ENCODE results near the gene ZBTB9. TPM values are rescaled to one million over a fixed set of nuclear protein-coding genes. Genes with fewer than 3 reads are reported as not detected.

Gene ZBTB9
- polyA plus RNA-seq, 1 donor: 5.8 TPM

DNA sequence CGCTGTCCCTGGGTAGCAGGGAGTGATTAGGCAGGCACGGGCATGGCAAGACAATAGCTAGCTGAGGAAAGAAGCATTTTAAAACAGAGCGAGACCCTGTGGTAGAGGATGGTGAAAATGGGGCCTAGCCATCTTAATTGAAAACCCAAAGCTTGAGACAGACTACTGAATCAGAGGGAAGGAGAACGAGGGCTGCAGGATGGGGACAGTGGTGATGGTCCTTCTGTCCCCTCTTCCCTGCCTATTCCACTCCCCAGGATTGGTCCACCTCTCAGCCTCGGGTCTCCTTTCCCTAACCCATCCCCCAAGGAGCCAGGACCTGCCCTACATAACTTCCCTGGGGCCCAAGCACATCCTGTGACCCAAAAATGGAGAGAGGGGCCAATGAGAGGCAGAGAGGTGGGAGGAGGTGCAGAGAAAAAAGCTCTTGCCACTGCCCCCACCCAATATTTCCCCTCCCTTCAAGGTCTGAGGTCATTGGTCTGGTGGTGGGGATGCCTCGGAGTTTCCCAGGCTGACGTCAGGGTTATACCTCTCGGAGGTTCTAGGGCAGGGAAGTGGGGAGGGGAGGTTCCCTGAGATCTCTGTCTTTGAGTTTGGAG lies 35.6 kb upstream of the ZBTB9 start:
- DNase-seq (ENCODE audit: low read depth): no peak

DNA sequence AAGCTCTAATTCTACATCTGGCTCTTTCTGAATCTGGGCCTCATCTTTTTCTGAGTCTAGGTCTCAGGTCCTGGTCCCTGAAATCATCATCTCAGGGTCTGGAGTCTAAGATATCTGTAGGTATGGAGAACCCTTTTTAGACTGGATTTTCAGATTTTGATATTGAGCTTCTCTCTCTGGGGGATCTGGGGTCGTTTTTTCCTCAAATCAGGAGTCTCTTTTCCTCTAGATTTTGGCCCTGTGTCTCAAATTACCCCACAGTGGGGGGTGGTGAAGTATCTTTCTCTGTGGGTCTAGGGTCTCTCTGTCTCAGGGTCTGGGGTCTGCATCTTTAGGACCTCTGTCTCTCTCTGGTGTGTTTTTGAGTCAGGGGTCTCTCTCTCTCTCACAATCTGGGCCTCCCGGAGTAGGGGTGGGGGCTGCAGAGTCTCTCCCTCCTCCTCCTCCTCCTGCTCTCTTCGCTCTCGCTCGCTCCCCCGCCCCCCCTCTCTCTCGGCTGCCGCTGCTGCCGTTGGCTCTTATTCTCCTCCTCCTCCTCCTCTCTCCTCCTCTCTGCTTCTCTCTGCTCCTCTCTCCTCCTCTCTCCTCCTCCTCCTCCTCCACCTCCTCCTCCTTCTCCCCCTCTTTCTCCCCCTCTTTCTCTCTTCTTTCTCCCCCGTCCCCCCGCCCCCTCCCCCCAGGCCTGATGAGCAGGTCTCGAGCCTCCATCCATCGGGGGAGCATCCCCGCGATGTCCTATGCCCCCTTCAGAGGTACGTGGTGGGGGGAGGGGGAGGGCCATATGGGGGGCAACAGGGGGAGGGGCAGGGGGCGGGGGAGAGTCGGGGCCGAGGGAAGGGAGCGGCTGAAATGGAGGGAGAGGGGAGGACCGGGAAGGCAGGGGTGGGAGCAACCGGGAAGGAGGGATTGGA lies 34.5 kb upstream of the ZBTB9 start, which contains the start of gene SYNGAP1:
SYNGAP1 (plus strand) TSS at position 486 of the 911 bp plus-strand sequence; CDS start at position 686, 200 bp downstream.
- no peak for DNase-seq (ENCODE audit: low read depth)

DNA sequence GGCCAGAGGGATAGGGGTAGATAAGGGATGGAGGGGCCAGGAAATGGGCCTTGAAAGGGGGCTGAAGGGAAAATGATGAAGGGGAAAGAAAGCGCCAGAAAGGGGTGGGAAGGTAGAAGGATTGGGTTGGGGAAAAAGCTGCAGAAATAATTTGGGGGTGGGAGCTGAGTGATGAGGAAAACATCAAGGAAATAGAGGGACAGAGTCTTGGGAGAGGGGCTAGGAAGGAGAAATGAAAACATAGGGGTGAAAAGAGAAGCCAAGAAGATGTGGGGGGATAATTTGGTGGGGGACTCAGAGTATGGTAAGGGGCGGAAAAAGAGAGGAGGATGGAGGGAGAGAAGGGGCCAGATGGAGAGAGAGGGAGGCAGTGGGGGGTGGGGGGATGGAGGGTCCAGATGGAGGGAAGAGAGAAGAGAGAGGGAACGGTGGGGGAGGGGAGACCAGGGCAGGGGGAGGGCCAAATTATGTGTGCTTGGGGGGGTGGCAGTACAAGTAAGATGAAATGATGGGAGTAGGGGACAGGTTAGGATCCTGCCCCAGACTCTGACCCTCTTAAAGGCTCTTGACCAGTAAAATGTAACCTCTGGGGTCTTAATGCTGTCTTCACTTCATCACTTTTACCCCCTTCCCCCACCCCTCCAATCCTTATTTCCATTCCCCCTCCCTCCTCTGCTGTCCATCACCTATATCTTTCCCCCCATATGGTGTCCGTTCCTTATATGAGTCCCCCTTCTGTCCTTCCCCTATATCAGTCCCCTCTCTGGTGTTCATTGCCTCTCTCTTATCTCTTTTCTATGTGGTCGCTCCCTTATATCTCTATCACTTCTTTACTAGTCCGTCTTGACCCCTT lies 33.7 kb upstream of the ZBTB9 start:
- DNase-seq (ENCODE audit: low read depth): no peak

DNA sequence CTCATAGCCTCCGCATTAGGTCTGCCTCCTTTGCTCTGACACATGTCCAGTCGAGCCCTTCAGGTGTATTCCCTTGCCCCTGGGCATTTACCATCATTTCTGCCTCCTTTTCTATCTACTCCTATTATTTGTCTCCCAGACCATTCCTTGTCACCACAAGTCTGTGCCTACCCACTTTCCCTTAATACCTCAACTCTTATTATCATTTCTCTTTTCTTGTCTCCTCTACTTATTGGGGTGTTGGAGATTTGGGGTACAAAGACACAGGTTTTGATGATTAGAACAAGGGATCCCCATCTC lies 33.1 kb upstream of the ZBTB9 start:
- no peak for DNase-seq (ENCODE audit: low read depth)

DNA sequence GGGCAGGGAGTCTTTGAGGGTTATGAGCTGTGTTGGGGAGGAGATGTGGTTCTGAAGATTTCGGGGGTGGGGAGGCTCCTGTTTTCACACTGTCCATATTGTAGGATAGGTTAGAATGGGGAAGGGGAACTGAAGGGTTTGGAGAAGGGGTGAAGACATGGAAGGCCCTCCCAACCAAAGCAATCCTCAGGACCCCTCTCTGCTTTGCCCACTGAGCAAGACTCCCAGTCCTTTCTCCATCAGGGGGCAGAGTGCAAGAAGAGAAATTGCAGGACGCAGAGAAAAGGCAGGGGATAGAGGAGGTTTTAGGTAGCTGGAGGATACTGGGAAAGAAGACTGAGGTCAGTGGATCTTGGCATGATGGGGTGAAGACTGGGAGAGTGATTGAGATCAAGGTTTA lies 30.6 kb upstream of the ZBTB9 start:
- DNase-seq (ENCODE audit: low read depth): no peak

DNA sequence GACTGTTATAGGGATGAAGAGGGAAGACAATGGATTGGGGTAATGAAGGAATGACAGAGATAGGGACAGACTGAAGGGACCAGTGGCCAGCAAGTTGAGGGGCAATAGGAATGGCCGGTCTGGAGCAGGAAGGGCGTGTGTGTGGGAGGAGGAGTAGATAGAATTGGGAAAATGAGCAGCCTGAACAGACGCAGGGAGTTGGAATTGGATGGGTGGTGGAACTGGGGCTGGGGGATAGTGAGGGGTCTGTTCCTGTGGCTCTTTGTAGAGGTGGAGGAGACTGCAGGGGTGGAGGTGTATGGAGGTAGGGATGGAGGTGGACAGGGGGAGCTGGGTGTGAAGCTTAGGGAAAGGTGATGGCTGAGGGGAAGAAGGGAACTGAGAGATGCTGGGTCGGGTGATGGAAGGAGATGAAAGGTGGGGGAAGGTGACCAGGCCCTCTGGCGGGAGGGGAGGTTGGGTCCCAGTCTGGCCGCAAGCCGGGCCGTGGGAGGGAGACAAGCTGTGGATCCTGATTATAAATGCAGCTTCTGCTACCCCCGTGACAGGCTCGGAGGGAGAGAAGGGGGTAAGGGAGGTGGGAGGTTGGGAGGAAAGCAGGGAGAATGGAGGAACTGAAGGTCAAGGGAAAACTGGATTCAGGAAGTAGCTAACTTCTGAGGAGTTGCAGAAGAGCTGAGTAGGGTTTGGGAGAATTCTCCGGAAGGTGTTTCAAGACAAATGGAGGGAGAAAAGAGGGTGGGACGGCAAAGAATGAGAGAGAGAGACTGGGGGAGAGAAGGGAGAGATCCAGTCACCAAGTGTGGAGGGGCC lies 29.3 kb upstream of the ZBTB9 start:
- DNase-seq (ENCODE audit: low read depth): no peak

DNA sequence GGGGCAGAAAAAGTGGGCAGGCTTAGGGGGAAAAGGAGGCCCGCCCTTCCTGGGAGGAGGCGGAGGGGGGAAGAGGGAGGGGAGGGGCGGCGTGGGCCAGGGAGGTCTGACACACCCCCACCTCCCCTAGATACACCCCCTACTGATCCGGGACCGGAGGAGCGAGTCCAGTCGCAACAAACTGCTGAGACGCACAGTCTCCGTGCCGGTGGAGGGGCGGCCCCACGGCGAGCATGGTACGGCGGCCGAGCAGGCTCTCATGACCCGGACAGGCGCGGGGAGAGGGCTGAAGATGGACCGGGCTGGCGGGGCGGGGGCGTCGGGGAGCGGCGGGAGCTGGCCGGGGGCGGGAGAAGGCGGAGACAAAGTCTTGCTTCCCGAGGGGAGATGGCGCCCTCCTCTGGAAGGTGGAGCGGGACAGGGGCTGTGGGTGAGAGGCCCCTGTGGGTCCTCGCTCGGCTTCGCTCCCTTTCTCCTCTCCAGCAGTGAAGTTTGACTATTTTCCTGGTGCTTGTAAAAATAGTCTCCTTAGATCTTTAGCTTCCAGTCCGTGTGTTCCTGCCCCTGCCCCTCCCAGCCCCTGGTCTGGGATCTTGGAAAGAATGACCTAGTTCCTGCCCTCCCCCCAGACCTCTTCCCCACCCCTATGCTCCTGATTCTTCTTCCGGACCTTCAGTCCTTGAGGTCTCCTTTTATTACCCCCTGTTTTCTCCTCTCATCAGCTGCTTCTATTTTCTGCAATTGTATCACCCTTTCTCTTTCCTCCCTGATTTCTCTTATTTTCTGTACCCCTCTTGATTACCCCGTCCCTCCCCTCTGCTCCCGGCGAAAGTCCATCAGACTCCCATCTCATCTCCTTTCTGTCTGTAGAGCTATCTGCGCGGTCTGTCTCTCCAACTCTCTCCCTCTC lies 28.5 kb upstream of the ZBTB9 start:
- no peak for DNase-seq (ENCODE audit: low read depth)

DNA sequence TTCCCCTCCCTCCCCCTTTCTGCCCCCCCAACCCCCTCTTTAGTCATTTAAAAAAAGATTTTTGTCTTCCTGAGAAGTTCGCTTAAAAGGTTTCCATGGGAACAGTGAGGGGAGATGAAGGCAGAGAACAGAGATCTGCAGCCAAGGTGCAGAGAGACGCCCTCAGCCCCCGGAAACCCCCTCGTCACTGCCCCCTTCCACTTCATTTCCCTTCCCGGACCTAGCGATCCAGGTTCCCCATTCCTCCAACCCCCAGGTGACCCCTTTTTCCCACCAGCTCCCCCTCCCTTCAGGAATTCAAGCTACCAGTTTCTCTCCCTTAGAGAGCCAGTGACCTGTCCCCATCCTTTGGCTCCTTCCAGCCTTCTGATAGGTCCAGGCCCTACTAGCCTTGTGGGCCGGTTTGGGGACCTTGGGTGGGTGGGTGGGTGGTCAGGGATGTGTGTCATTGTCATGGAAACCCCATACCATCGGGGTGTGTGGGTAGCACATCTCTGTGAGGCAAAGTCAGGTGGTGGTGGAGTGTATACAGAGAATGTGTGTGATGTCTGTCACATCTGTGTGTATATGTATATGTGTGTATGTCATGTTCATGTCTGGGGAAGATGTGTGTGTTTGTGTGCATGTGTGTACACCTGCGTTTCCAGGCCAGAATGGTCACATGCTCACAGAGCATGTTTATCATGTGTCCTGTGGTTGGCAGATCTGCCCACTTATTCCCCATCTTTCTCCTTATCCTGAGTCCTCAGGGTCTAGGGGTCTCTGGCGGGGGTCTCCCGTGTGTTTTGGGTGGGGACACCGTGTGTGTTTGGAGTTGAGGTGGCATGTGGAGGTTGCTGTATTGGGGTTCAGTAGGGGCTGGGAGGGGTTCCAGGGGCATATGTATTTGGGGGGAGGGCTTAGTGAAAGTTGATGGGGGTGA lies 27.5 kb upstream of the ZBTB9 start:
- DNase-seq (ENCODE audit: low read depth): no peak

DNA sequence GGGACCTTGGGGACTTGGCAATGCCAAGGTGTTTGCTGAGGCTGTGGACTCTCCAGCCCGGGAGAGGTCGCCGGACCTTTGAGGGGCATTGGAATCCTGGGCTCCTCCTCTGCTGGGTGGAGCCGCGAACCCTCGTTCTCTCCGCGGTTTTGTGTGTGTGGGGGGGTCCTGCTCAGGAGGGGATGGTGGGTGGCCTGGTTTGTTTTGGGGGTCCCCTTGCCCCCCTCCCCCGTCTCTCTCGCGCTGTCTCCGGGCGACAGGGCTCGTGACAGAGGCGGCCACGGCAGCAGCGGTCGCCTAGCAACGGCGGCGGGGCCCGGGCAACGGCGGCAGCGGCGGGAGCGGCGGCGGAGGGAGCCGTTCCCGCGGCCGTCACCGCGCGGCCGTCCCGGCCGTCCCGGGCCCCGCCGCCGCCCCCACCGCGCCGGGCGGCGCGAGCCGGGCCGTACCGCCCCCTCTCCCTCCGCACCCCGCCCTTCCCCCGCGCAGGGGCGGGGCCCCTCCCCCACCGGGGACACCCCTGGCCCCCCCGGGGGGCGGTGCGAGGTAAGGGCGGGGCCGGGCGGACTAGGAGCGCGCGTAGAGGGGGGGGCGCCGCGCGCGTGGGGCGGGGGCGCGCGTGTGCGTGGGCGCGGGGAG lies 26.7 kb upstream of the ZBTB9 start:
- DNase-seq (ENCODE audit: low read depth): no peak

DNA sequence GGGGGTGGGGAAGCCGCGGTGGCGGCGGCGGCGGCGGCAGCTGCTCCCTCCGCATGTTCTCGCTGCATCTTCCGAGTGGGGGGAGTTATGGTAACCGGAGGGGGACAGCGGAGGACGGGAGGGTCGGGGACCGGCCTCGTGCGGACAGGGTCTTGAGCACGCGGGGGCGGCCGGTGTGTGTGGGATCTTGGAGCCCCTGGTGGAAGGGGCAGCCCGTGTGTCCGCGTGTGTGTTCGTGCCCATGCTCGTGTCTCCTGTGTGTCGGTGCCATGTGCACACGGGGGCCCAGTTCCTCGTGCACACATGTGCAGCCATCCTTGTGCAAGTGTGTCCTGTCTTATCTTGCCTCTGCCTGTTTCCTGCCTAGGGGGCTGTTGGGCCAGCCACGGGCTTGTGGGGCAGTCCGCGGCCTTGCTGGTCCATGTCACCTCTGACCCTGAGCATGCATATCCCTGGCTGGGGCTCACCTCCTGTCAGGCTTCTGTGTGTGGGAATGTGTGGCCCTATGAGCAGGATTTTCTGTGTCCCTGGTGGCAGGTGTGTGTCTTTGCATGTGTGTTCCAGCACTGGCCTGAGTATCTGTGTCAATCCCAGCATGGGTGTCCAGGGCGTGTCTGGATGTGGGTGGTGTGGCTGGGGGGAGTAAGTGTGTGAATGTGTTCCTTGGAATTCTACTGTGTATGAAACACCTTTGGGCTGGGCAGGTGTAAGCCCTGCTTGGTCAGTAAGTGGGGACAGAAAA lies 26.0 kb upstream of the ZBTB9 start:
- no peak for DNase-seq (ENCODE audit: low read depth)

DNA sequence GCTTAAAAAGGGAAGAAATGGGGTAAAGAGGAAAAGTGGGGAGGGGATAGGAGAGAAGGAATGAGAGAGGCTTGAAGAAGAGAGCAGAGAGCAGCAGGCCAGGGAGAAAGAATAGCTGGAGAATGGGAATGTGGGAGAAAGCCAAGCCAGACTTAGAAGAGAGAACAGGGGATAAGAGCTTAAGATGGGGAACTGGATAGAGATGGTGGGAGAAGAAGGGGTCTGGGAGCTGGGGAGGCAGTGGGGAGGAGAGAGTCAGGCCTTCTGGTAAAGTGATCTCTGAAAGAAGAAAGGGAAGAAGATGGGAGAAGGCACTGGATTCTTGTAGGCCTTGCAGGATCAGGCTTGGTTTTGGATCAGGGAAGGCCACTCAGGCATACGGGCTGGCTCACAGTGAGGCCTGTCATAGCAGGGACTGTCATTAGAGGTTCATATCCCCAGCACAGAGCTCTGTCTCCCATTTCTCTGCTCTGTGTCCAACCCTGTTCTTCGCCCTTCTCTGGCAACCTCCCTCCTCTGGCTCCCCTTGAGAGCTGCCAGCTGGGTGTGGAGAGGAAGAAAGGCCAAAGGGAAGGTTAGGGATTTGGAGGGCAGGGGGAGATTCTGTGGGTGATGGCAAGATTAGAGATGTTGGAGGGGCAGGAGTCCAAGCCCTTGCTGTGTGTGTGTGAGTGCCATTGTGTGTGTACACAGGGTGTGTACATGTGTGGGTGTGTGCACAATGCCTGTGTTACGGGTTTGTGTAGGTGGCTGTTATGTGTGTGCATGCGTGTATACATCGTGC lies 25.2 kb upstream of the ZBTB9 start:
- DNase-seq (ENCODE audit: low read depth): no peak

DNA sequence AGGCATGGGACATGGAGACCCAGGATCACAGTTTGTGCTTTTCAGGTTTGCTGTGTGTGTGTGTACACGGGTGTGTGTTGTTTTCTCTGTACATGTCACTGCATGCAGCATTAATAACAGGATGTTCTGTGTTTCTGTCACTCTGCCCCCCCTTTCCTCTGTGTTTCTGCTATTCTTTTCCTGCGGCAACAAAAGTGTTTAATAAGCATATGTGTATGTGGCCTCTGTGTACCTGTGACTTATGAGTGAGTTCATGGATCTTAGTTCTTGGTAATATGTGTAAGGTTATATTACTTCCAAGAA lies 24.7 kb upstream of the ZBTB9 start:
- DNase-seq (ENCODE audit: low read depth): no peak

DNA sequence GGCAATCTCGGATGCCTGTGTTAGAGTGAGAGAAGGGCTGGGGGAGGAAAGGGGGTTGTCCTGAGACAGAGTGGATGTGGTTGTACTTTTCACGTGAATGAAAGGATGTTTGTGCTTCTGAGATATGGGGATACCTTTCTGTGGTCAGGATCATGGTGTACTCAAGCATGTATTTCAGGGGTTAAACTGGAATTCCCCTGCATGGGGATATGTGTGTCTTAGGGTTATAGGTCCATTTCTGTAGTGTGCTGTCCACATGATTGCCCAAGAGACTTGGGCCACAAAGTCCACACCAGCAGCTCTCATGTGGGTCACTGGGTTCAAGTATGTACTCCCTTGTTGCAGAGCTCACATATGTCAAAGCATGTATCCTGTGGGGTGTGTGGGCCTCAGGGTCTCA lies 24.0 kb upstream of the ZBTB9 start:
- DNase-seq (ENCODE audit: low read depth): no peak

DNA sequence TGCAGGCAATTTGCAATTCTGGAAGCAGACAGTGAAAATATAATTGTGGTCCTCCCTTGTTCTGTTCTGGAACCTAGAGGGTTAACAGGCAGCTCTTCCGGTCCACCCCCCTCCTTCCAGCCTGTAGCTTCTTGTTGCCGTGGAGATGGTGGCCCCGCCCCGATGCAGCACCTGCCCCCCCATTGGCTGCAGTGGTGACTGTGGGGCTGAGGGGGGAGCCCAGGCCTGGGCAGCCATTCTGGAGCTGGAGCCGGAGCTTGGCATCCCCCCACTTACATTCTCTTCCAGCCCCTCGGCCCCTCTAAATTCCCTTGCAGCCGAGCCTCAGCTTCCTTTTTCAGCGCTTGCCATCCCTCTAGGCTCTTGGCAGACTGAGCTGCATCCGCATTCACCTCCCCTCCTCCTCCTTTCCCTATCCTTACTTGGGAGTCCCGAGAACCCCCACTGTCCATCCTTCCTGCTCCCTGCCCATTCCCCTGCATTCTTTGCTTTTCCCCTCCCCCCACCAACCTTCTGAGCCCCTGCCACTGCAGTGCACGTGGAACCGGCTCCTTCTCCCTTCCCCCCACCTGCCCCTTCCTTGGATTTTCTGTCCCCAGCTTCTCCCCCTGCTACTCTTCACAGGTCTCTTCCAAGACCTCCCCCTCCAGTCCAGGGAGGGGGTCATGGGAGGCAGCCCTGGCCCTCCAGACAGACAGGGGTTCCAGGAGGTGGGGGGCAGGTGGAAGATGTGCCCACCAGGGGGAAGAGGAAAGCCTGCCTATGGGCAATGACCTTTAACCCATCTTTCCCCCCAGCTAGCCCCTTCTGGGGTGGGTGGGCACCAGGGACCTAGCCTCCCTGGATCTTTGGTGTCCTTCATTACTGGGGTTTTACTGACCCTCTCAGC lies 23.1 kb upstream of the ZBTB9 start:
- DNase-seq (ENCODE audit: low read depth): no peak

DNA sequence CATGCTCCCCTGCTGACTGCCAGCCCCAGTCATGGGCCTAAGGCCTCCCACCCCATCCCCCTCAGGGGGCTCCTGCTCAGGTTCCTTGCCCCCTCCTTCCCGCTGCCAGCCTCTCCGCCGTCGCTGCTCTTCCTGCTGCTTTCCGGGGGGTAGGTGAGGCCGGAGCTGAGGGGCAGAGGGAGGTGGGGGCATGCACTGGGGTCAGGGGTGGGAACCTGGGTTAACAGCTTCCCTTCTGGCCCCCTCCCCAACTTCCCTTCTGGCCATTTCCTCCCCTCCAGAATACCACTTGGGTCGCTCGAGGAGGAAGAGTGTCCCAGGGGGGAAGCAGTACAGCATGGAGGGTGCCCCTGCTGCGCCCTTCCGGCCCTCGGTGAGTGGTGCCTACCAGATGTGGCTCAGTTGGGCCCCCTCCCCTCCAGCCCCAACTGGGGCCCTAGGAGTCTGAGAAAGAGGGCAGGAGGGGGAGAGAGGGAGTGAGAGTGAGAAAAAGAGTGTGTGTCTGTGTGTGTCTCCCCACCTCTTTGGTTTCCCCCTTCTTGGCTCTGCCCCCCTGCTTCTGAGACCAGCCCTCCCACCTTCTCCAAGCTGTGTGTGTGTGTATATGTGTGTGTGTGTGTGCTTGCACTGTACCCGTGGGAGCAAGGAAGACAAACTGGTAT lies 22.4 kb upstream of the ZBTB9 start:
- DNase-seq (ENCODE audit: low read depth): no peak

DNA sequence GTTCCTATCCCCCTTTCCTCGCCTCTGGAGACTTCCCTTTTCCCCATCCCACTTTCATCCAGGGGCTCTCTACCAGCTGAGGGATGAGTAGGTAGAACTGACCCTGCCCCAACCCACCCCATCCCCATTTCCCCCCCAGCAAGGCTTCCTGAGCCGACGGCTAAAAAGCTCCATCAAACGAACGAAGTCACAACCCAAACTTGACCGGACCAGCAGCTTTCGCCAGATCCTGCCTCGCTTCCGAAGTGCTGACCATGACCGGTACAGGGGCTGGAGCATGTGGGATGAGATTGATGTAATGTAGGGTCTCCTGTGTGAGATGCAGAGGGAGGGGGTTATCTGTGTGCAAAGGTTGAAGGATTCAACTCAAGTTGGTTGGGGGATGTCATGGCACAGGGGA lies 21.8 kb upstream of the ZBTB9 start:
- no peak for DNase-seq (ENCODE audit: low read depth)

All from forelimb muscle (tissue), 1 donor.